H4 (cell line): ENCODE measurements around the gene DOLK. TPM values are rescaled to one million over a fixed set of nuclear protein-coding genes. Genes with fewer than 3 reads are reported as not detected.

Source experiments
- DNase-seq: peaks from one replicate; pipeline ENCODE4 v3.0.0-alpha.2; 2015; ENCODE audit warnings: low spot score
- total RNA-seq: library from RNA; depleted of rRNA; stranded (reverse); fragments of >200 nt; shearing (Covaris generic); gene quantifications from 2 replicates; pipeline ENCODE4 v1.2.3, GENCODE V29; 2014; rRNA removed

DOLK gene
- total RNA-seq, 1 experiment from 2014 or later, result 28.3 TPM

DNA sequence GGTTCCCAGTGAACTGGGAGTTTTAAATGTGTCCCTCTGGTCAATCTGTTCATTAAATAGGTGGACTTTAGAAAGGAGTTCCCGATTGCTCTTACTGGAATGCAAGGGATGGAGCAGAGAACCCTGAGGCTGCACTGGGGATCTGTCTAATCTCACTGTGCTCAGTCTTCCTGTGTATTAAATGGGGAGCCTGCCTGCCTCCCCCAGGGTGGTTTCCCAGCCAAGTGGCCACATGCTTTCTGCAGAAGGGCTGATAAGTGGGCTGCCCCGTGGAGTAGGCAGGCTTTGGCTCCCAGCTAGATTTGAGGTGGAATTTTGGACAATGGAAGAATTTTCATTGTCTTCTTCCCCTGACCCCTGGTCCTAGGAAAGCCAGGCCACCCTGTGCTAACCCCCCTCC is 40.7 kb downstream of the DOLK start:
- no peak for DNase-seq

DNA sequence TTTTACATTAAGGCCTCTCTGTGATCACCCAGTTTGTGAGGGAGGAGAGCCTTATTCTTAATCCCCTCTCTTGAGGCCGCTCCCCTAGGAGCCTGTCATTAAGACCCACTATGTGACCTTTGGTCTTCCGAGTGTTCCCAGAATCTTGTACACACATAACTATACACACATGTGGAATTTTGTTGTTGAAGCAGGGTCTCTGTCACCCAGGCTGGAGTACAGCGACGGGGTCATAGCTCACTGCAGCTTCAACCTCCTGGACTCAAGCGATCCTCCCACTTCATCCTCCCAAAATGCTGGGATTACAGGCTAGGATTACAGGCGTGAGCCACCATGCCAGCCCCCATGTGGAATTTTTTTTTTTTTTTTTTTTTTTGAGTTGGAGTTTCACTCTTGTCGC is 41.4 kb downstream of the DOLK start:
- no peak for DNase-seq

DNA sequence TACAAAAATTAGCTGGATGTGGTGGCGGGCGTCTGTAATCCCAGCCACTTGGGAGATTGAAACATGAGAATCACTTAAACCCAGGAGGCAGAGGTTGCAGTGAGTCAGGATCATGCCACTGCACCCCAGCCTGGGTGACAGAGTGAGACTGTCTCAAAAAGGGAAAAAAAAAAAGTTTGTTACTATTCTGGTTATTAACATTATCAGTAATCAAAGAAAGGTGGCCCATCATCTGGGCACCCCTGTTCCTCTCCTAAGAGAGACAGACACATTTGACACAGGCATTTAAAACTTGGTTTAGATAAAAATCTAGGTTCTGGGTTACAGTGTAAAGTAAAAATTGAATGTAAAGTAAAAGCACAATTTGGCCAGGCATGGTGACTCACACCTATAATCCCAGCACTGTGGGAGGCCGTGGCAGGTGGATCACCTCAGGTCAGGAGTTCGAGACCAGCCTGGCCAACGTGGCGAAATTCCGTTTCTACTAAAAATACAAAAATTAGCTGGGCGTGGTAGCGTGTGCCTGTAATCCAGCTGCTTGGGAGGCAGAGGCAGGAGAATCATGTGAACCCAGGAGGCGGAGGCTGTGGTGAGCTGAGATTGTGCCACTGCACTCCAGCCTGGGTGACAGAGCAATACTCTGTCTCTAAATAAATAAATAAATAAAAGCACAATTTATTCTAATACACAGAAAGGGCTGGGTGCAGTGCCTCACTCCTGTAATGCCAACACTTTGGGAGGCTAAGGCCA is 43.4 kb downstream of the DOLK start:
- no peak for DNase-seq

DNA sequence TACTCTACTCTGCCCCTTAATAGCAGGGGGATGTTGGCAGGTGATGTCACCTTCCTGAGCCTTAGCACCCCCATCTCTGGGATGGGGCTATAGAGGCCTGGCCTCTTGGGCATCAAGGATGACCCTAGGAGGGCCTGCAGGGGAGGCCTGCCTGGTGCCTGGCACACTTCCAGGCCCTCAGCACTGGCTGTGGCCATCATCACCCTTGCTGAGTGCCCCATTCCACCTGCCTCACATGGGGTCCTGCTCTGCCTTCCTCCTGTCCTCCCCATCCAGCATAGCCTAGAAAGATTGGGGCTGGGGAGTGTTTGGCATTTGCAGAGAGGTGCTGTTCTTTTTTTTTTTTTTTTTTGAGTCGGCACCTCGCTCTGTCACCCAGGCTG is 44.3 kb downstream of the DOLK start:
- no peak for DNase-seq

DNA sequence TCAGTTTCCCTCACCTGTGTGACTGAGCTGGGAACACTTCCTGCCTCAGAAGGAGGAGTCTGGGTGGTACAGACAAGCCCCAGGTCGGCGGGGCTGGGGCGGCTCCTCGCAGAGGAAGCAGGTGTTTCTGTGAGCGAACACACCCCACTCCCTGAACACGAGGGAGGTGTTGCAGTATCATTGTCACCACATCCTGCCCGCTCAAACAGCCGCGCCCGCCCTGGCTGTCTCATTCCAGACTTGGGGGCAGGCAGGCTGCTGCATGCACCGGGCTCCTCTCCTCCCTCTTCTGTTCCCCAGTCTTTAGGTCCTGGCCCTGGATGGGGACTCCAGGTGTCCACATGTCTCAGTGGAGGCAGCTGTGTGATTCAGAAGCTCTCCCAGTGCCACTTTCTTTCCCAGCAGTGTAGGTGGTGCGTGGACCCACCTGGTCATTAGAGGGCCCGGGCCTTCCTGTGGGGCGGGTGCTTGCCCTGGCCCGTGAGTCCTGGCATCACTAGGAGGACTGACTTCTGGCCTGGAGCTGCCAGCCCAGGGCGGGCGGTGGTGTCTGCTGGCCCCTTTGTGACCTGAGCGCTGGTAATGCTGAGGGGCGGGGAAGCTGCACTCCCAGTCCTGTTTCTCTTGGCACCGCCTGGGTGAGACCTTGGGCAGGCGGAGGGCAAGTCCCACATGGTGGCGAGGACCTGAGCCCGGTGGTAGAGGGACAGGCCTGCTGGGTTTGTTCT is 44.9 kb downstream of the DOLK start:
- DNase-seq, result no peak

DNA sequence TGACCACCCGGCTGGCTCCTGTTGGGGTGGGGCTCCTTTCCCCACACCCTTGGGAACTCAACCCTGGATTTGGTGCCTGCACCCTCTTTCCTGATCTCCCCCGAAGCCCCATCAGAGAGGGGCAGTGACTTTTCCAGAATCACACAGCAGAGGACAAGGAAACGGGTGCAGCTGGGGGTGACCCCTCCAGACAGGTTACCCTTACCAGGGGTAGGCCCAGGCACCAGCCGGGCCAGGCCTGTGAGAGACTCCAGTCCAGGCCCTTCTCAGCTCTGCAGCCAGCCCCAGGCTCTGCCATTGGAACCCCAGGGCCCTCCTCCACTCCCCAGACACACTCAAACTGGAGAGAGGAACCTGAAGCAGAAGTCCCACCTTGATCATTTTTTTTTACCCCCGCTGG is 45.6 kb downstream of the DOLK start:
- DNase-seq, result no peak

DNA sequence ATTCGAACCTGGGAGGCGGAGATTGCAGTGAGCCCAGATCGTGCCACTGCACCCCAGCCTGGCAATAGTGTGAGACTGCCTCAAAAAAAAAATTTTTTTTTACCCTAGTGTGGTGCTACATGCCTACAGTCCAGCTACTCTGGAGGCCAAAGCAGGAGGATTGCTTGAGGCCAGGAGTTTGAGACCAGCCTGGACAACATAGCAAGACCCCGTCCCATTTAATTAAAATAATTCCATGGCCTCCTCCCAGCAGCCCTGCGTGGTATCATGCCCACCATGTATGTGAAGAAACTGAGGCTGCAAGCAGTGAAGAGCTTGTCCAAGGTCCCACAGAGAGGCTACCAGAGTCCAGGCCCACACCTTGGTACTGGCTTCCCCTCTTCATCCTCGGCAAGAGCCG is 46.0 kb downstream of the DOLK start:
- no peak for DNase-seq

DNA sequence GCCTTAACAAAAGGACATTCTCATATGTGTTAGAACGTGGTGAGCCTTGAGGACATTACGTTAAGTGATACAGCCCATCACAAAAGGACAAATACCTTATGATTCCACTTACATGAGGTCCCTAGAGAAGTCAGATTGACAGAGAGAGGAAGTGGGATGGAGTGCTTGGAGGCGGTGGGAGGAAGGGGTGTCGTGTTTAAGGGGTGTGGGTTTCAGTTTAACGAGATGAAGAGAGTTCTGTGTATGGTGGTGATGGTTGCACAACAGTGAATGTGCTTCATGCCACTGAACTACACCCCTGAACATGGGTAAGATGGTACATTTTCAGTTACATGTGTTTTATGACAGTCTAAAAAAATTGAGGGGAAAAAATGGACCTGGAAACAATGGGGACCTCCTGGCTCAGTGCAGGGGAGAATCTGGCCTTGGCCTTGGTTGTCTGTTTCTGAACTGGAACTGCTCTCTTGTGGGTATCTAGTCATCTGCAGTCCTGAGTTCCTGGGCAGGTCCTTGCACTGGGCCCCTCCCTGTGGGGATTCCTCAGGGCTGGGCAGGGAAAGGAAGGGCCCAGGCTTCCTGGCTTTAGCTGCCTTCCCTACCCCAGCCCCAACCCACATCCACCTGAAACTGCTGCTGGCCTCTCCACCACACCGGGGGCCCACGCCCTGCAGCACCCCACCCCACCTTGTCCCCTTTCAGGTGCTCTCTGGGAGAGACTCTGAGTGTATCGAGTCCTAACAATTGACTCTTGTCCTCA is 47.7 kb downstream of the DOLK start:
- DNase-seq, result no peak

DNA sequence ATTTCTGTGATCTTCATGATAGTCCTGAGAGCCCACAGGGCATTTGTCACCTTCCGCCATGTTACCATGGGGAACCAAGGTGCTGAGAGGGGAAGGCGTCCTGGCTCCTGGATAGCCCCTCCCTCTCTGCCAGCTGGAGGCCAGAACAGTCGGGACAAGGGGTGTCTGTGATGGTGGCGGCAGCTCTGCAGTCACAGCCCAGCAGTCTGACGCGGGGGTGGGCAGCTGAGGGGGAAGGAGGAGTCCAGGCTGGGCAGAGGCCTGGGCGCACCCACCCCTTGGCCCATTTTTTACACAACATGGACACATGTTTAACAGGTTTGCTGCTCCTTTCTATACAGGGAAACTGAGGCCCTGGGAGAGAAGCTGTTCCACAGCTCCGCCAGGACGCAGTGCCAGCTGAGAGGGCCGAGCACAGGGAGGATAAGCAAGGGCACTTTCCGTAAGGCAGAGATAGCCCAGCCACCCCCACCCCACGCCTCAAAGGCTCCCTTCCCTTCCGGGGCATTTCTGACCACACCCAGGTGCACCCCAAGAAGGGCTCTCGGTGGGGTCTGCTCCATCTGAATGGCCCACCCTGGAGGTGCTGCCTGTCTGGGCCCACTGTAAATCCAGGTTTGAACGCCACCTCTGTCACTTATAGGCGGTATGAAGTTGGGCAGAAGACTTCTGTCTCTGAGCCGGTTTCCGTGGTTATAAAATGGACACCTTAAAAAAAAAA is 48.4 kb downstream of the DOLK start:
- DNase-seq, result no peak

DNA sequence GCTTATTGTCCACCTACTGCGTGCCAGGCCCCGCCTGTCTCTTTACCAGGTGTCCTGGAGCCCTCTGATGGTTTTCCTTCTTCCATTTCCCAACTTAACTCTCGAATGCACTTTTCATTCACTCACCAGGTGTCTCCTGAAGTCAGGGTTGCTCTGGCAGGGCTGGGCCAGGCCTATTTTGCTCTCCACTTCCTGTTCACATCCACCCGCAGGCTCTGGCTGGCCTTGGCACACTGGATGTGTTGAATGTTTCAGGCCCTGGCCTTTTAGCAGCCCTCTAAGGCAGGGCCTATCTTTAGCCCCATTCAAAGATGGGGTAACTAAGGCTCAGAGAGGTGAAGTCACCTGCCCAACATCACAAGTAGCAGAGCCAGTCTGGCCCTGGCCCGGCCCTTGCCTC is 49.0 kb downstream of the DOLK start:
- DNase-seq, result no peak

DNA sequence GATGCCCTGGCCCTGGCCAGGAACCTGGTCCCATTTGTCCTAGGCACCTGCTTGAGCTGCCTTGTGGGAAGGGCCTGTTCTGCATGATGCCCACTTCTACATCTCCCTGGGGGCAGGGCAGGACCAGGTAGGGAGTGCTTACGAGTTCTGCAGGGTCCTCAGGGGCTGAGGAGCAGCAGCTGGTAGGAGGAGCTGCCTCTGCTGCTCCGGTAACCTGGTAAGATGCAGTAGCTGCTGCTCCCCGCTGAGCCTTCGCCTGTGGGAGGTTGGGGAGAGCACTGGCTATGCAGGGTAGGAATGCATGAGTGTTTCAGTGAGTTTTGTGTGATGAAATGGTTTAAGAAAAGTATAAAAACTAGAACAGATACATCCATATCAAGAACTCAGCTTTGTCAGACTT is 51.8 kb downstream of the DOLK start:
- no peak for DNase-seq

Other genes starting within 250 kb of the DOLK start
- gene PKN3, start 245.1 kb downstream of the DOLK start, total RNA-seq, result 1.9 and 2.8 TPM in 2 replicates
- gene ZDHHC12, start 223.5 kb downstream of the DOLK start, total RNA-seq, result 46.4 and 57.8 TPM in 2 replicates
- 12.4 and 21.5 TPM in 2 replicates for gene ZER1, start 175.7 kb downstream of the DOLK start, total RNA-seq
- 12.0 and 16.6 TPM in 2 replicates for gene TBC1D13, start 160.3 kb downstream of the DOLK start, total RNA-seq
- gene ENDOG, start 129.1 kb downstream of the DOLK start, total RNA-seq, result 13.5 and 17.4 TPM in 2 replicates
- gene SPOUT1, start 117.8 kb downstream of the DOLK start, total RNA-seq, result 16.7 and 39.2 TPM in 2 replicates
- gene KYAT1, start 65.7 kb downstream of the DOLK start, total RNA-seq, result 7.1 and 7.3 TPM in 2 replicates
- 17.8 and 26.8 TPM in 2 replicates for gene LRRC8A, start 65.5 kb downstream of the DOLK start, total RNA-seq
- not detected in 2 replicates for gene PHYHD1, start 26.6 kb downstream of the DOLK start, total RNA-seq
- gene NUP188, start 96 bp upstream of the DOLK start, total RNA-seq, result 37.0 and 51.6 TPM in 2 replicates
- 14.0 and 17.2 TPM in 2 replicates for gene SH3GLB2, start 80.7 kb upstream of the DOLK start, total RNA-seq
- 9.3 and 18.2 TPM in 2 replicates for gene MIGA2, start 89.0 kb upstream of the DOLK start, total RNA-seq
- gene DOLPP1, start 133.5 kb upstream of the DOLK start, total RNA-seq, result 17.1 and 17.5 TPM in 2 replicates
- 14.5 and 21.2 TPM in 2 replicates for gene CRAT, start 163.2 kb upstream of the DOLK start, total RNA-seq
- gene PTPA, start 163.8 kb upstream of the DOLK start, total RNA-seq, result 89.0 and 91.8 TPM in 2 replicates
- gene IER5L, start 230.7 kb upstream of the DOLK start, total RNA-seq, result 12.9 and 24.3 TPM in 2 replicates